ENCODE results near the gene ZDHHC21.

ZDHHC21 gene

GRCh38 chr9:14618836-14619420 is 74.3 kb downstream of the ZDHHC21 start:
- no peak for DNase-seq (ENCODE audit: extremely low read depth in 1 of 2, low read depth in 1 of 2)

- no peak for DNase-seq (ENCODE audit: extremely low read depth in 1 of 2, low read depth in 1 of 2)
These were observed 76.8 kb downstream of the ZDHHC21 start for GRCh38 chr9:14616188-14616982.

GRCh38 chr9:14608540-14608939 is 84.7 kb downstream of the ZDHHC21 start:
- DNase-seq (ENCODE audit: extremely low read depth in 1 of 2, low read depth in 1 of 2), result no peak

- no peak for DNase-seq (ENCODE audit: extremely low read depth in 1 of 2, low read depth in 1 of 2)
These were observed 95.9 kb downstream of the ZDHHC21 start for GRCh38 chr9:14597171-14597799.

- no peak for DNase-seq (ENCODE audit: extremely low read depth in 1 of 2, low read depth in 1 of 2)
These were observed 99.8 kb downstream of the ZDHHC21 start for GRCh38 chr9:14593406-14593805.

- DNase-seq (ENCODE audit: extremely low read depth in 1 of 2, low read depth in 1 of 2), result no peak
These were observed 101.8 kb downstream of the ZDHHC21 start for GRCh38 chr9:14591411-14591810.

GRCh38 chr9:14585730-14586473 is 107.3 kb downstream of the ZDHHC21 start:
- DNase-seq (ENCODE audit: extremely low read depth in 1 of 2, low read depth in 1 of 2), result no peak

GRCh38 chr9:14584571-14584970 is 108.7 kb downstream of the ZDHHC21 start:
- DNase-seq (ENCODE audit: extremely low read depth in 1 of 2, low read depth in 1 of 2), result no peak

GRCh38 chr9:14578030-14578429 is 115.2 kb downstream of the ZDHHC21 start:
- no peak for DNase-seq (ENCODE audit: extremely low read depth in 1 of 2, low read depth in 1 of 2)

GRCh38 chr9:14574173-14574572 is 119.1 kb downstream of the ZDHHC21 start:
- DNase-seq (ENCODE audit: extremely low read depth in 1 of 2, low read depth in 1 of 2), result no peak

GRCh38 chr9:14573319-14573718 is 119.9 kb downstream of the ZDHHC21 start:
- no peak for DNase-seq (ENCODE audit: extremely low read depth in 1 of 2, low read depth in 1 of 2)

GRCh38 chr9:14565352-14566016 is 127.7 kb downstream of the ZDHHC21 start:
- no peak for DNase-seq (ENCODE audit: extremely low read depth in 1 of 2, low read depth in 1 of 2)

GRCh38 chr9:14563902-14564624 is 129.2 kb downstream of the ZDHHC21 start:
- DNase-seq (ENCODE audit: extremely low read depth in 1 of 2, low read depth in 1 of 2), result no peak

GRCh38 chr9:14561929-14562405 is 131.3 kb downstream of the ZDHHC21 start:
- DNase-seq (ENCODE audit: extremely low read depth in 1 of 2, low read depth in 1 of 2), result no peak
